H1 (cell line): ENCODE measurements around the gene FNIP2. TPM values are rescaled to one million over a fixed set of nuclear protein-coding genes. Genes with fewer than 3 reads are reported as not detected.

Experiments used
- CTCF ChIA-PET: fragments of 300-600 bp; sonication (Branson Sonifier 250); formaldehyde crosslinking; loops from one replicate; lab custom pipeline; 2021; ENCODE audit not compliant: partially characterized antibody; lab: Charles Lee
- POLR2A ChIA-PET: fragments of 300-600 bp; sonication (Branson Sonifier 250); formaldehyde crosslinking; loops from one replicate; lab custom pipeline; 2021; ENCODE audit warnings: inconsistent platforms; ENCODE audit not compliant: partially characterized antibody; lab: Charles Lee
- DNase-seq, 2 experiments: peaks; one replicate each; pipeline versions ENCODE4 v3.0.0 to v3.0.0-alpha.2; 2010 to 2022; ENCODE audit warnings: low spot score in 2 of 2, low read depth in 1 of 2, mixed read lengths in 1 of 2
- FAIRE-seq: peaks from 2 replicates; lab custom pipeline; 2011; peaks lifted over from hg19 to GRCh38; lab: Jason Lieb, UNC
- H2AFZ ChIP-seq: 2 replicates; pipeline ENCODE4 v1.8.1; 2012; ENCODE audit warnings: low read length, inconsistent platforms
- H2AK5ac ChIP-seq: 2 replicates; pipeline ENCODE4 v1.6.1; 2013; ENCODE audit warnings: low read depth, low read length
- H2BK120ac ChIP-seq: replicated peaks from 2 replicates; pipeline ENCODE3; 2013; ENCODE audit warnings: low read depth, low read length, inconsistent platforms
- H2BK12ac ChIP-seq: 2 replicates; pipeline ENCODE4 v1.6.1; 2013; ENCODE audit warnings: low read depth, low read length
- H2BK15ac ChIP-seq: 2 replicates; pipeline ENCODE4 v1.6.1; 2013; ENCODE audit warnings: low read length
- H2BK20ac ChIP-seq: 2 replicates; pipeline ENCODE4 v1.6.1; 2013; ENCODE audit warnings: low read length
- H2BK5ac ChIP-seq: 2 replicates; pipeline ENCODE4 v1.6.1; 2013; ENCODE audit warnings: low read depth, low read length
- H3K14ac ChIP-seq: 2 replicates; pipeline ENCODE4 v1.6.1; 2013; ENCODE audit warnings: inconsistent platforms; ENCODE audit not compliant: insufficient read length
- H3K18ac ChIP-seq: 2 replicates; pipeline ENCODE4 v1.6.1; 2013; ENCODE audit warnings: low read length; ENCODE audit errors: extremely low read depth
- H3K23ac ChIP-seq: 2 replicates; pipeline ENCODE4 v1.6.1; 2013; ENCODE audit warnings: inconsistent platforms; ENCODE audit not compliant: insufficient read length
- H3K23me2 ChIP-seq: 2 replicates; pipeline ENCODE4 v1.6.1; 2013; ENCODE audit warnings: low read depth, low read length
- H3K27ac ChIP-seq: 2 replicates; pipeline ENCODE4 v1.6.1; 2011; ENCODE audit warnings: low read depth, low read length, inconsistent platforms
- H3K27me3 ChIP-seq, 4 experiments: replicated peaks in 1 of 4; 1 replicate in 1 of 4; 2 replicates in 3 of 4; pipeline versions ENCODE4 v1.6.1 to v1.8.1; 2011 to 2013; ENCODE audit warnings: low read length in 3 of 4, mild to moderate bottlenecking in 3 of 4, inconsistent platforms in 2 of 4, mixed read lengths in 2 of 4, moderate library complexity in 1 of 4; ENCODE audit not compliant: control insufficient read depth in 3 of 4, insufficient read depth in 3 of 4; ENCODE audit errors: extremely low read depth in 1 of 4
- H3K36me3 ChIP-seq, 4 experiments: 2 replicates each; pipeline versions ENCODE4 v1.6.1 to v1.8.1; 2011 to 2013; ENCODE audit warnings: mild to moderate bottlenecking in 4 of 4, low read length in 3 of 4, moderate library complexity in 2 of 4, control low read depth in 1 of 4, inconsistent platforms in 1 of 4; ENCODE audit not compliant: insufficient read depth in 4 of 4, control insufficient read depth in 2 of 4
- H3K4ac ChIP-seq: replicated peaks from 2 replicates; pipeline ENCODE3; 2013; ENCODE audit warnings: low read length, low read depth, mixed read lengths, inconsistent platforms; ENCODE audit not compliant: insufficient read length
- H3K4me1 ChIP-seq, 4 experiments: replicated peaks in 1 of 4; 1 replicate in 1 of 4; 2 replicates in 3 of 4; pipeline versions ENCODE4 v1.6.1 to v1.8.1; 2011 to 2013; ENCODE audit warnings: low read length in 3 of 4, inconsistent platforms in 2 of 4, mixed read lengths in 1 of 4; ENCODE audit not compliant: insufficient read depth in 4 of 4, control insufficient read depth in 3 of 4
- H3K4me2 ChIP-seq, 2 experiments: 2 replicates each; pipeline versions ENCODE4 v1.6.1 to v1.8.1; 2011 to 2013; ENCODE audit warnings: low read depth in 2 of 2, low read length in 2 of 2, control low read depth in 1 of 2, inconsistent platforms in 1 of 2, mild to moderate bottlenecking in 1 of 2; ENCODE audit not compliant: insufficient read depth in 1 of 2
- H3K4me3 ChIP-seq, 4 experiments: fragments of 200-600, 300-600 bp in 1 of 4; sonication (generic), shearing (Covaris generic), sonication (Bioruptor Twin) in 1 of 4; 2 replicates each; pipeline versions ENCODE4 v1.5.1 to v1.8.1; 2011 to 2016; ENCODE audit warnings: low read length in 4 of 4, low read depth in 3 of 4, control low read depth in 2 of 4, inconsistent platforms in 2 of 4, mild to moderate bottlenecking in 2 of 4, mixed read lengths in 1 of 4, moderate library complexity in 1 of 4; ENCODE audit not compliant: insufficient read depth in 2 of 4; ENCODE audit errors: extremely low read depth in 1 of 4
- H3K56ac ChIP-seq: replicated peaks from 2 replicates; pipeline ENCODE3; 2013; ENCODE audit warnings: low read depth, mild to moderate bottlenecking, mixed read lengths, low read length, inconsistent platforms; ENCODE audit not compliant: insufficient read length
- H3K79me1 ChIP-seq: 2 replicates; pipeline ENCODE4 v1.6.1; 2013; ENCODE audit warnings: low read depth, low read length, control low read depth
- H3K79me2 ChIP-seq, 2 experiments: 2 replicates each; pipeline versions ENCODE4 v1.6.1 to v1.8.1; 2012 to 2013; ENCODE audit warnings: low read length in 2 of 2, mild to moderate bottlenecking in 2 of 2, inconsistent platforms in 1 of 2; ENCODE audit not compliant: insufficient read depth in 2 of 2, control insufficient read depth in 1 of 2
- H3K9ac ChIP-seq, 4 experiments: replicated peaks in 1 of 4; 1 replicate in 1 of 4; 2 replicates in 3 of 4; pipeline versions ENCODE4 v1.6.1 to v1.8.1; 2011 to 2013; ENCODE audit warnings: low read depth in 3 of 4, low read length in 3 of 4, control low read depth in 2 of 4, mild to moderate bottlenecking in 2 of 4, moderate library complexity in 2 of 4, inconsistent platforms in 1 of 4; ENCODE audit errors: extremely low read depth in 1 of 4
- H3K9me3 ChIP-seq, 2 experiments: 2 replicates each; pipeline versions ENCODE4 v1.6.1 to v1.8.1; 2012 to 2013; ENCODE audit warnings: mild to moderate bottlenecking in 2 of 2, moderate library complexity in 2 of 2, control low read depth in 1 of 2, inconsistent platforms in 1 of 2, low read depth in 1 of 2, low read length in 1 of 2, mixed read lengths in 1 of 2; ENCODE audit not compliant: insufficient read depth in 2 of 2
- H4K20me1 ChIP-seq, 2 experiments: replicated peaks in 1 of 2; 2 replicates each; pipeline versions ENCODE3 to v1.8.1; 2011 to 2013; ENCODE audit warnings: inconsistent platforms in 2 of 2, low read length in 2 of 2, mild to moderate bottlenecking in 1 of 2; ENCODE audit not compliant: insufficient read depth in 2 of 2, control insufficient read depth in 1 of 2
- H4K5ac ChIP-seq: 2 replicates; pipeline ENCODE4 v1.6.1; 2013; ENCODE audit warnings: low read length, low read depth, mixed read lengths, inconsistent platforms; ENCODE audit not compliant: insufficient read length
- H4K8ac ChIP-seq: 2 replicates; pipeline ENCODE4 v1.8.0; 2013; ENCODE audit warnings: mild to moderate bottlenecking, moderate library complexity, low read length, inconsistent platforms; ENCODE audit not compliant: insufficient read depth; ENCODE audit errors: extremely low read depth
- H4K91ac ChIP-seq: replicated peaks from 2 replicates; pipeline ENCODE3; 2013; ENCODE audit warnings: low read length, mixed read lengths, inconsistent platforms; ENCODE audit not compliant: insufficient read length
- CEBPB ChIP-seq: IDR thresholded peaks from 2 replicates; pipeline ENCODE4 v1.6.1; 2012; ENCODE audit warnings: low read depth, low read length
- JUND ChIP-seq: IDR thresholded peaks from 2 replicates; pipeline ENCODE4 v1.6.1; 2011; ENCODE audit warnings: mild to moderate bottlenecking, improper control_type of control experiment, low read length
- RXRA ChIP-seq: IDR thresholded peaks from 2 replicates; pipeline ENCODE4 v1.6.1; 2011; ENCODE audit warnings: low read depth, mild to moderate bottlenecking, low read length, moderate library complexity; ENCODE audit not compliant: insufficient read depth
- WGBS, 2 experiments: shearing (Covaris generic) in 1 of 2; methylation state at CpG; one replicate each; pipeline versions ENCODE4 v1.1.6 to v1.1.7; 2013 to 2015; ENCODE audit warnings: low lambda C conversion rate in 2 of 2, mixed read lengths in 2 of 2, inconsistent platforms in 1 of 2, low coverage in 1 of 2, missing lambda C conversion rate in 1 of 2; ENCODE audit not compliant: insufficient replicate concordance in 2 of 2, insufficient coverage in 1 of 2, insufficient read length in 1 of 2; ENCODE audit errors: extremely low coverage in 1 of 2, missing lambda C conversion rate in 1 of 2; 5-methylcytosine and 5-hydroxymethylcytosine counted together
- polyA plus RNA-seq, 7 experiments: library from polyadenylated mRNA; depleted of rRNA in 3 of 7; stranded (reverse) in 5 of 7; unstranded in 2 of 7; fragments of >200 nt in 5 of 7; fragments of 200-250 nt in 2 of 7; gene quantifications; 1 replicate in 5 of 7; 2 replicates in 1 of 7; 4 replicates in 1 of 7; pipeline versions ENCODE4 v1.2.1 to v1.2.3, GENCODE V29; 2011 to 2013; ENCODE audit warnings: missing spikeins in 2 of 7, mixed read lengths in 2 of 7
- total RNA-seq: library from RNA; stranded (reverse); fragmentation: NEBNext Ultra II Directional; extraction: Animal tissue kit (Norgen Biotek cat#: 25700); gene quantifications from 2 replicates; pipeline ENCODE4 v1.2.1, GENCODE V29; 2021

Gene FNIP2
- total and polyA plus RNA-seq, 2 of the 8 experiments (the other 6 are each of a cell fraction or from before 2014, with no cell fraction given), result 4.0 to 13.0 TPM

- H2BK20ac ChIP-seq, result no peak overlapping the region
- H2BK12ac ChIP-seq, result no peak overlapping the region
- H2BK120ac ChIP-seq, result no peak overlapping the region
- ChIA-PET CTCF (no interaction called here), POLR2A (no interaction called here)
- FAIRE-seq (no peak), DNase-seq (no peak)
- no peaks in the 10 kb centered on the region for H3K4me1 ChIP-seq
- H4K8ac ChIP-seq, result no peak overlapping the region
- H3K4me3 ChIP-seq, result no peak overlapping the region
- H3K36me3 ChIP-seq, result no peaks in the 10 kb centered on the region
- H2AFZ ChIP-seq, result no peak overlapping the region
- no peak overlapping the region for H4K91ac ChIP-seq
- H3K9me3 ChIP-seq, result peaks cover 0 to 7% of the 10 kb centered on the region in 2 experiments; a peak in 2 of 4 replicates
- no peak overlapping the region for H2BK5ac ChIP-seq
- H3K18ac ChIP-seq, result no peak overlapping the region
- no peak overlapping the region for H3K56ac ChIP-seq
- H4K20me1 ChIP-seq, result no peaks in the 10 kb centered on the region
- no peak overlapping the region for H3K27ac ChIP-seq
- H3K23ac ChIP-seq, result no peak overlapping the region
- H3K79me2 ChIP-seq, result no peaks in the 10 kb centered on the region
- no peaks in the 10 kb centered on the region for H3K23me2 ChIP-seq
- no peak overlapping the region for H4K5ac ChIP-seq
- no peak for TF ChIP-seq RXRA
- TF ChIP-seq JUND, result no peak
- TF ChIP-seq CEBPB, result no peak
- 87% methylated on average over 4 of the region's 4 CpGs; no CpG with 5 or more reads in 1 of the 2 experiments for WGBS, 2 experiments
- H3K4me2 ChIP-seq, result no peak overlapping the region
- no peak overlapping the region for H3K14ac ChIP-seq
- no peaks in the 10 kb centered on the region for H3K79me1 ChIP-seq
- no peaks in the 10 kb centered on the region for H3K27me3 ChIP-seq
- no peak overlapping the region for H3K4ac ChIP-seq
- no peak overlapping the region for H2AK5ac ChIP-seq
- no peak overlapping the region for H3K9ac ChIP-seq
- H2BK15ac ChIP-seq, result no peak overlapping the region
Observed at GRCh38 chr4:158760866-158761265, 8.0 kb upstream of the FNIP2 start.
